HCT116 (cell line): ENCODE results near the gene TRPV2.

Experiments
- CEBPB ChIP-seq: IDR thresholded peaks from 2 replicates; pipeline ENCODE4 v1.6.1; 2012; ENCODE audit warnings: low read depth
- EGR1 ChIP-seq: IDR thresholded peaks from 2 replicates; pipeline ENCODE4 v1.6.1; 2012; ENCODE audit warnings: low read depth
- EZH2 ChIP-seq: fragments of 200-600 bp; sonication (generic); IDR thresholded peaks from 2 replicates; pipeline ENCODE4 v1.6.1; 2017; ENCODE audit warnings: antibody characterized with exemption, mixed run types
- EZH2phosphoT487 ChIP-seq: fragments of 200-600 bp; IDR thresholded peaks from 2 replicates; pipeline ENCODE4 v1.6.1; 2018; ENCODE audit warnings: antibody characterized with exemption, borderline replicate concordance
- POLR2AphosphoS5 ChIP-seq: IDR thresholded peaks from 2 replicates; pipeline ENCODE4 v1.6.1; 2011; ENCODE audit warnings: mild to moderate bottlenecking, low read depth, low read length, moderate library complexity
- ZNF274 ChIP-seq: fragments of 200-500 bp; sonication (Bioruptor generic); IDR thresholded peaks from 2 replicates; pipeline ENCODE4 v1.6.1; 2014; ENCODE audit warnings: mild to moderate bottlenecking, low read depth, low read length, inconsistent platforms
- TF ChIP-seq, protein P1 (sequence below), 3 experiments: fragments of 200-600 bp in 1 of 3; sonication (generic) in 1 of 3; IDR thresholded peaks in 2 of 3; conservative IDR thresholded peaks in 1 of 3; 2 replicates each; pipeline ENCODE4 v1.5.1; 2012 to 2017; ENCODE audit warnings: low read depth in 2 of 3, low read length in 2 of 3, antibody characterized with exemption in 1 of 3, borderline replicate concordance in 1 of 3, control low read depth in 1 of 3, mild to moderate bottlenecking in 1 of 3, mixed read lengths in 1 of 3, mixed run types in 1 of 3, moderate library complexity in 1 of 3; ENCODE audit not compliant: insufficient read depth in 1 of 3
- TF ChIP-seq, protein P2 (sequence below): IDR thresholded peaks from 2 replicates; pipeline ENCODE4 v1.6.1; 2011; ENCODE audit warnings: mild to moderate bottlenecking, low read length, moderate library complexity; ENCODE audit not compliant: insufficient replicate concordance; ENCODE audit errors: extremely low read depth
- TF ChIP-seq, protein P3 (sequence below): IDR thresholded peaks from 2 replicates; pipeline ENCODE4 v1.6.1; 2012; ENCODE audit warnings: low read depth

DNA sequence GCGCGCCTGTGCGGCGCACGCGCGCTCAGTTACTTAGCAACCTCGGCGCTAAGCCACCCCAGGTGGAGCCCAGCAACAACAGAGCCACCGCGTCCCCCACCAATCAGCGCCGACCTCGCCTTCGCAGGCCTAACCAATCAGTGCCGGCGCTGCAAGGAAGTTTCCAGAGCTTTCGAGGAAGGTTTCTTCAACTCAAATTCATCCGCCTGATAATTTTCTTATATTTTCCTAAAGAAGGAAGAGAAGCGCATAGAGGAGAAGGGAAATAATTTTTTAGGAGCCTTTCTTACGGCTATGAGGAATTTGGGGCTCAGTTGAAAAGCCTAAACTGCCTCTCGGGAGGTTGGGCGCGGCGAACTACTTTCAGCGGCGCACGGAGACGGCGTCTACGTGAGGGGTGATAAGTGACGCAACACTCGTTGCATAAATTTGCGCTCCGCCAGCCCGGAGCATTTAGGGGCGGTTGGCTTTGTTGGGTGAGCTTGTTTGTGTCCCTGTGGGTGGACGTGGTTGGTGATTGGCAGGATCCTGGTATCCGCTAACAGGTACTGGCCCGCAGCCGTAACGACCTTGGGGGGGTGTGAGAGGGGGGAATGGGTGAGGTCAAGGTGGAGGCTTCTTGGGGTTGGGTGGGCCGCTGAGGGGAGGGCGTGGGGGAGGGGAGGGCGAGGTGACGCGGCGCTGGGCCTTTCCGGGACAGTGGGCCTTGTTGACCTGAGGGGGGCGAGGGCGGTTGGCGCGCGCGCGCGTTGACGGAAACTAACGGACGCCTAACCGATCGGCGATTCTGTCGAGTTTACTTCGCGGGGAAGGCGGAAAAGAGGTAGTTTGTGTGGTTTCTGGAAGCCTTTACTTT is 34.5 kb upstream of the TRPV2 start, which contains the start of gene UBB:
- TF ChIP-seq, protein P1, sequence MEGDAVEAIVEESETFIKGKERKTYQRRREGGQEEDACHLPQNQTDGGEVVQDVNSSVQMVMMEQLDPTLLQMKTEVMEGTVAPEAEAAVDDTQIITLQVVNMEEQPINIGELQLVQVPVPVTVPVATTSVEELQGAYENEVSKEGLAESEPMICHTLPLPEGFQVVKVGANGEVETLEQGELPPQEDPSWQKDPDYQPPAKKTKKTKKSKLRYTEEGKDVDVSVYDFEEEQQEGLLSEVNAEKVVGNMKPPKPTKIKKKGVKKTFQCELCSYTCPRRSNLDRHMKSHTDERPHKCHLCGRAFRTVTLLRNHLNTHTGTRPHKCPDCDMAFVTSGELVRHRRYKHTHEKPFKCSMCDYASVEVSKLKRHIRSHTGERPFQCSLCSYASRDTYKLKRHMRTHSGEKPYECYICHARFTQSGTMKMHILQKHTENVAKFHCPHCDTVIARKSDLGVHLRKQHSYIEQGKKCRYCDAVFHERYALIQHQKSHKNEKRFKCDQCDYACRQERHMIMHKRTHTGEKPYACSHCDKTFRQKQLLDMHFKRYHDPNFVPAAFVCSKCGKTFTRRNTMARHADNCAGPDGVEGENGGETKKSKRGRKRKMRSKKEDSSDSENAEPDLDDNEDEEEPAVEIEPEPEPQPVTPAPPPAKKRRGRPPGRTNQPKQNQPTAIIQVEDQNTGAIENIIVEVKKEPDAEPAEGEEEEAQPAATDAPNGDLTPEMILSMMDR (IDR thresholded peaks at IDR 0.05 in 2 of 3, conservative IDR thresholded peaks at IDR 0.05 in 1 of 3; ENCODE audit: borderline replicate concordance in 1 of 3, insufficient read depth in 1 of 3, low read depth in 2 of 3, low read length in 2 of 3): no peak
- peak; percentile 96 for TF ChIP-seq CEBPB
- no peak for TF ChIP-seq ZNF274
- TF ChIP-seq, protein P2, sequence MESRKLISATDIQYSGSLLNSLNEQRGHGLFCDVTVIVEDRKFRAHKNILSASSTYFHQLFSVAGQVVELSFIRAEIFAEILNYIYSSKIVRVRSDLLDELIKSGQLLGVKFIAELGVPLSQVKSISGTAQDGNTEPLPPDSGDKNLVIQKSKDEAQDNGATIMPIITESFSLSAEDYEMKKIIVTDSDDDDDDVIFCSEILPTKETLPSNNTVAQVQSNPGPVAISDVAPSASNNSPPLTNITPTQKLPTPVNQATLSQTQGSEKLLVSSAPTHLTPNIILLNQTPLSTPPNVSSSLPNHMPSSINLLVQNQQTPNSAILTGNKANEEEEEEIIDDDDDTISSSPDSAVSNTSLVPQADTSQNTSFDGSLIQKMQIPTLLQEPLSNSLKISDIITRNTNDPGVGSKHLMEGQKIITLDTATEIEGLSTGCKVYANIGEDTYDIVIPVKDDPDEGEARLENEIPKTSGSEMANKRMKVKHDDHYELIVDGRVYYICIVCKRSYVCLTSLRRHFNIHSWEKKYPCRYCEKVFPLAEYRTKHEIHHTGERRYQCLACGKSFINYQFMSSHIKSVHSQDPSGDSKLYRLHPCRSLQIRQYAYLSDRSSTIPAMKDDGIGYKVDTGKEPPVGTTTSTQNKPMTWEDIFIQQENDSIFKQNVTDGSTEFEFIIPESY: peak; percentile 81
- TF ChIP-seq EZH2: no peak
- TF ChIP-seq, protein P3, sequence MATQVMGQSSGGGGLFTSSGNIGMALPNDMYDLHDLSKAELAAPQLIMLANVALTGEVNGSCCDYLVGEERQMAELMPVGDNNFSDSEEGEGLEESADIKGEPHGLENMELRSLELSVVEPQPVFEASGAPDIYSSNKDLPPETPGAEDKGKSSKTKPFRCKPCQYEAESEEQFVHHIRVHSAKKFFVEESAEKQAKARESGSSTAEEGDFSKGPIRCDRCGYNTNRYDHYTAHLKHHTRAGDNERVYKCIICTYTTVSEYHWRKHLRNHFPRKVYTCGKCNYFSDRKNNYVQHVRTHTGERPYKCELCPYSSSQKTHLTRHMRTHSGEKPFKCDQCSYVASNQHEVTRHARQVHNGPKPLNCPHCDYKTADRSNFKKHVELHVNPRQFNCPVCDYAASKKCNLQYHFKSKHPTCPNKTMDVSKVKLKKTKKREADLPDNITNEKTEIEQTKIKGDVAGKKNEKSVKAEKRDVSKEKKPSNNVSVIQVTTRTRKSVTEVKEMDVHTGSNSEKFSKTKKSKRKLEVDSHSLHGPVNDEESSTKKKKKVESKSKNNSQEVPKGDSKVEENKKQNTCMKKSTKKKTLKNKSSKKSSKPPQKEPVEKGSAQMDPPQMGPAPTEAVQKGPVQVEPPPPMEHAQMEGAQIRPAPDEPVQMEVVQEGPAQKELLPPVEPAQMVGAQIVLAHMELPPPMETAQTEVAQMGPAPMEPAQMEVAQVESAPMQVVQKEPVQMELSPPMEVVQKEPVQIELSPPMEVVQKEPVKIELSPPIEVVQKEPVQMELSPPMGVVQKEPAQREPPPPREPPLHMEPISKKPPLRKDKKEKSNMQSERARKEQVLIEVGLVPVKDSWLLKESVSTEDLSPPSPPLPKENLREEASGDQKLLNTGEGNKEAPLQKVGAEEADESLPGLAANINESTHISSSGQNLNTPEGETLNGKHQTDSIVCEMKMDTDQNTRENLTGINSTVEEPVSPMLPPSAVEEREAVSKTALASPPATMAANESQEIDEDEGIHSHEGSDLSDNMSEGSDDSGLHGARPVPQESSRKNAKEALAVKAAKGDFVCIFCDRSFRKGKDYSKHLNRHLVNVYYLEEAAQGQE: no peak
- TF ChIP-seq POLR2AphosphoS5: peak; percentile 100
- TF ChIP-seq EZH2phosphoT487: no peak
- TF ChIP-seq EGR1: no peak
